Activated CD8-positive, alpha-beta memory T cell treated with anti-CD3 and anti-CD28 coated beads for 48 hours (primary cell): Measurements from ENCODE around the gene FRMD4A.
"Not testable (repeated sequence)": the region's sequence is repeated elsewhere in the genome, so short reads cannot be mapped to it uniquely, and the experiment has no call there.

Experiments
- DNase-seq, 3 experiments: peaks; one replicate each; pipeline ENCODE4 v3.0.0-alpha.2; 2020; ENCODE audit warnings: low read depth in 2 of 3, low spot score in 2 of 3

Gene FRMD4A

DNA sequence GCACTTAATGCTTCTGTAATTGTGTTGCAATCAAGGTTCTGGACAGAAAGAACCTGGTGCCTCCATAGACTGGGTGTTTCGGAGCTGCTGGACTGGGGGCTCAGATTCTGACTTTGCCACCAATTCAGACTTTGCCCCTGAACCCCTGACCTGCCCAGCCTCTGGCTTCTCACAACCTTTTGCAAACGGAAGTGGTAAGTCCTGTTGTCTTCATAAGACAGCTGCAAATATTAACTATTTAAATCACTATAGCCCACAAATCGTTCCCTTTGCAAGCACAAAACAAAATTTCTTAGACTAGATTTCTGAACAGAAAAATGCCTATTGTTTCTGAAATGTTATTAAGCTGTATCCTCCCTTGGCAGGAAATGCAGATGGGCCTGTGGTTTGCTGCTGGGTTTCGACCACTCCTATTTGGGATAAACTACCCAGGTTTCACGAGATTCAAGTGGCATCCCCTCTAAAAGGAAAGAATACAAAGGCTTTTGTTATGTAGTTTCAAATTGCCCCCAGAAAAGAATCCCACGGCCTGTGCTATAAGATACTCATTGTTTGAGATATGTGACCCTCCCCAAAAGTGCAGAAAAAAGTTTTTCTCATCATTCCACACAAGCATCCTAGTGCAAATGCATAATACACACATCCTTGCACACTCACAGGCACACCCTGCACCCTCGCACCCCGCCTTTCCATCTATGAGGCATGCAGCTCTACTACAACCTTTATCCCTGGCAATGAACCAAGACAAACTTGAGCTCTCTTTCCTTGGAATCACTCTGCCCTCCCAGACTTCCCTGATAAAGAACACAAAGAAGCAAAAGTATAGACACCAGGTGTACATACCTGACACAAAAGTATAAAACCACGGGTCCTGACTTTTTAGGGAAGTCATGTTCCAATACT lies 534.8 kb downstream of the FRMD4A start:
- DNase-seq = no peak

DNA sequence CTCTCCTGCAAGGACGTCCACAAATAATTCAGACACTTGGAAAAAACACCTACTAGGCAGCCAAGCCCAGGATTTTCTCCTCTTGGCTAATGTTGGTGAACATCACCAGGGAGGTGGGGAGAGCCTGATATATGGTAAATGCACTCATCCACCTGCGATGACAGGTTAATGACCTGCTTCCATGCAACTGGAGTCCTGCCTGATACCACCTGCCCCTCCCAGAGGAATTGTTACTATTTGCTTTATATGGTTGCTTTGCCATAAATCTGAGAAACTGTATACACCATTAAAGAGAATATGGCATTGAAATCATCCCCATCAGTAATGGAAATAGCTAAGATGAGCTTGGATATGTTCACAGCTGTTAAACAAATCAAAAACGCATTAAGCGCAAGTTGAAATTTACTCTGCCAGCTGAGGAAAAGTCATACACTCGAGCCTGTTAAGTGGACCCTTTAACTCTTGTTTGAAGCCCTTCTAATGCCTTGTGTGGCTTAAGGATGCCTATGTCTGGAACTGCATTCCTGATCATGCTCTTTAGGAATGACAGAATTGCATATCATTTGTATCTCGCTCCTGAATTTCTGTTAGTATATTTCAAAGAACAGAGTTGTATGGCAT lies 535.6 kb downstream of the FRMD4A start:
- DNase-seq = no peak

DNA sequence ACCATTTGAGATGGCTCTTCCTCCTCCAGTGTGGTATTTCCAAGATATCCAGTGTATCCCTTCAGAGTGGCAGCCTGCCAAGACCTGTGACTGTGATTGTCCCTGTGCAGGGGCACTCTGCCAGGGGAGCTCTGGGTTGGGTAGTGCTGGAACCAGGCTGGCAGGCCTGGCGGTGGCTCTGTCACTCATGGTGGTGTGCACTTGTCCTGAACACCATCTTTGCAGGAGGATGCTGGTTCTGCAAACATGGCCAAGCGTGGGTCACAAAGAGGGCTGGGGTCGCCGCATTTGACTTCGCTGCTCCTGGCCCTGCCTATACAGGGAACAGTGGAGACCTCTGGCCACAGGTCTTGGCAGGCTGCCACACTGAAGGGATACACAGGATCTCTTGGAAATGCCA lies 538.7 kb downstream of the FRMD4A start:
- no peak for DNase-seq

DNA sequence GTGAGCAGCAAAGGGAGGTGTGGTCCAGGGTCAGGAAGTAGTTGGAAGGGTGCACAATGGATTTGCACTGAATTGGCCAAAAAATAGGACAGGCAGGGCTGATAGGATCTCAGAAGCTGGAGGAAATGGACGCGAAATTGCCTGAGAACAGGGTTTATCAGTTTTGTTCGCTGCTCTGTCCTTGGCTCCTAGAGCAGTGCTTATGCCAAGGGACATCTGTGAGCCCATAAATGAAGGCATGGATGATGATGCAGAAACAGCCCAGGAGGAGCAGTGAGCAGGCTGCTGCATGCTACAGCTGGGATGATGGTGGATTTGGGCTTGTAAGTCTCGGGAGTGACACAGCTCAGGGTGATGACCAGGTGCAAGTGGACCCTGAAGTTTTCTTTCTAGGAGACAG lies 539.2 kb downstream of the FRMD4A start:
- DNase-seq = no peak

DNA sequence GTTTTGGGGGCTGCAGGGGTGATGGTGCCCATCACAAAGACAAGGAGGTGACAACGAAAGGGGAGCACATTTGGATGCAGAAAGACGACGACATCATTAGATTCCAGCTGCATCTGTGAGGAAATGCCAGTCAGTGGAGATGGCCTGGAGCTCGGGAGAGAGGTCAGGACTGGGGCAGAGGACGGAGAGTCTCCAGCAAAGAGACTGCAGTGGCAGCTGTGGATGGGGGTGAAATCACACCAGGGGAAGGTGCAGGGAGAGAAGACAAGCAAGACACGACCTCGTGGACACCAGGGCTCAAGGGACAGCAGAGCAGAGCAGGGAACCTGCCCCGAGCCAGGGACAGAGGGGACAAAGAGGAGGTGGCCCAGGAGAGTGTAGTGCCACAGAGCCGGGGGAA lies 540.5 kb downstream of the FRMD4A start:
- DNase-seq = no peak

DNA sequence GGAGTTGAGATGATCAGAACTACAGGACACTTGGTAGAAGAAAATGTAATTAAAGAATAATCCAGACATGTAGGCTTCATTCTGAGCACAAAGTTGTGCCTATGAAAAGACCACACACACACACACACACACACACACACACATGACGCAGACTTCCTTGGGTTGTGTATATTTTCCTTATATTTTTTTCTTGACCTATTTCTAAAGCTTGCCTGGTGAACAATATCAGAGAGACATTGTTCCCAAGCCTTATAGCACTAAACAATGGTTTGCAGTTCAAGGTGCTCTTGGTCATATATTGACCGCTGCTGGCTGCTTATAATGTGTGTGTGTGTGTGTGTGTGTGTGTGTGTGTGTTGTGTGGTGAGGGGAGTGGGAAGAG lies 541.3 kb downstream of the FRMD4A start:
- no peak for DNase-seq

DNA sequence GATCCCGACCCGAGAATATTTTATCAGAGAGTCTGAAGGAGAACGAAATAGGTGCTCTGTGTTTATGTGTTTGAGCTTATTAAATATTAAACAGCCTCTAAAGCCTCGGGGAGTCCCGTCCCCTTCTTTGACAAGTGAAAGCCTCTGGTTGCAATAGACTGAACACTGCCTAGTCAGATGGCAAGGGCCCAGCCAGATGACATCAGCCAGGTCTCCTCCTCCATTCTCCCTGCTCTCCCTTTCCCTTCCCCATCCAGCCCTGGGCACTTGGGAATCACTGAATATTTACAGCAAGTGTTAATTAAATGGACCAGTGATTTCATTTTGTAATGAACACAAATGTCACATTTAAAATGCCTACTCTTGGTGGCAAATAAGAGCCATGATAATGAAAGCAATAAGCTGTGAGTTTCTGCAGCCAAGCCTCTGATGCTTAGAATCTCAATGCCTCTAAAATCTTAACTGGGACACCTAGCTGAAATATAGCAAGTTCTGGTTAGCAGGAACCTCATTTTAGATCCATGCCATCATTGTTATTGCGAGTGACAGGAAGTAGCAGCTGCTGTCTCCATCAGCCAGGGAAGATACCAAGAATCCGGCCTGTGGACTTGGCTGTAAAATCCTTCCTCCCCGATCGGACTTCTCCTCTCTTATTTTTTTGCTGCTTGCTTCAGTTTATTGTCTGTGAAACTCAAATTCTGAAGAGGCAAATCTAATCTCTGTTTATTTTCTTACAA lies 541.8 kb downstream of the FRMD4A start:
- no peak for DNase-seq

DNA sequence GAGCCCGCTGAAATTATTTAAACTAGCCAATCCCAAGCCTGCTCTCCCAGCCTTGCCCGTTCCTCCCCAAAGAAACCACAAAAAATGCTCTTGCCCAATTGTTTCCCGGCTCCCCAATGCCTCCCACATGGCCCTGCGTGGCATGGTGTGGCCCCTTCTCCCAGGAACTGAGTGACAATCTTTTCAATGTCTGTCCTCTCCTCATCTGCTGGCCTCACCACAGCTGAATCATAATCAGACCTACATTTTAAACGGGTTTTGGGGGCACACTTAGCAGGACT lies 542.5 kb downstream of the FRMD4A start:
- no peak for DNase-seq

DNA sequence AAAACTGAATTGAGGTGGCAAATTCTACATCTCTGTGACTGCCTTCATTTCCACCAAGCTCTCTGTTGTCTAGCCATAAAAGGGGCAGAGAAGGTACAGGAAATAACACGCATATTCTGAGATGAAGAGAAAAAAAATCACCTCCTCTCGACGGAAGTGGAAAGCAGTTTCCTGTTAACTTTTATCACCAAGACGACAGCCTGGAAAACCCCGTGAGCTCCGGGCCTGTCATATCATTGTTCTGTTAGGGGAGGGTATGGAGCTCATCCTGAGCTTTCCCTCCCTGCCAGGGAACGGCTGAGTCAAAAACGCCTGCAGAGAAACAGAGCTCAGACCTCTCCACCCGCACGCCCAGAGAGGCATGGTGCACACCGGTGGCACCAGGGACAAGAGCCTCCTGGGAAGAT lies 543.7 kb downstream of the FRMD4A start:
- DNase-seq = peak in 2 of 3 experiments; percentile 36 to 41

DNA sequence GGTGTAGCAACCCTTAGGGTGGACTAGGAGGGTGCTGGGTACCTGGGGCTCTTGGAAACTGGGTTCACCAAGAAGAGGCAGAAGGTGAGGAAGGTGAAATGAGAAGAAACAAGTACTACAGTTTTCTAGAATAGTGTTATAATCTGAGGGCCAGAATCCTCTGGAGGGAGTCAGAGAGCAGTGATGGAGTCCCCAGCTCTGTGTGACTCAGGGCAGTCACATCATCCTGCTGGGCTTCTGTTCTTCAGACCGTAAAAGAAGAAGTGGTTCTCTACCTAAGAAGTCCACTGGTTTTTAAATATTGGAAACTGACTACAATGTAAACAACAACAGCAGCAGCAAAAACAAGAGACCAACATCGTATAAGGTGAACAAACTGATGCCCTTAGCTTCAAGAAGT lies 546.7 kb downstream of the FRMD4A start:
- no peak for DNase-seq

DNA sequence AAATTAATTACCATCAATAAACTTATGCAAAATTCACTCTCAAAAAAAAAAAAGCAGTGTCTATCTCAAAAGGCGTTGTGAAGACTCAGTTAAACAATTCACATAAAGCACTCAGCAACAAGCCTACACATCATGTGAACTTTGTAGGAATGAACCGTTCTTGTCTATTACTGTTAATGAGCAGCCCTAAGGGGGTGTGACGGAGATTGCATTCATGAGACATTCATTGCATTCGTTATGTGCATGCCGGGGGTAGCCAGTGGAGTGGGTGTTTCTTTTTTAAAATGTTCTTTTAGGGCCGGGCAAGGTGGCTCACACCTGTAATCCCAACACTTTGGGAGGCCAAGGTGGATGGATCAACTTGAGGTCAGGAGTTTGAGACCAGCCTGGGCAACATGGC lies 551.0 kb downstream of the FRMD4A start:
- DNase-seq = no peak

DNA sequence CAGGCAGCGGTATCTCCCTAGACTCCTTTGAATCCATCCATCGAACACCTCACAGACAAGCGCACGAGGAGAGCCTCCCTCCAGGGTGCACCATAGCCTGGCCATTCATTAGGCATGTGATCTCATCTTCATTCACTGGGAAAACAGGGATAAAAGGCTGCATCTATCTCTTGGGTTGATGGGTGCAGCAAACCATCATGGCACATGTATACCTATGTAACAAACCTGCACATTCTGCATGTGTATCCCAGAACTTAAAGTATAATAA lies 552.1 kb downstream of the FRMD4A start:
- not testable (repeated sequence) for DNase-seq

DNA sequence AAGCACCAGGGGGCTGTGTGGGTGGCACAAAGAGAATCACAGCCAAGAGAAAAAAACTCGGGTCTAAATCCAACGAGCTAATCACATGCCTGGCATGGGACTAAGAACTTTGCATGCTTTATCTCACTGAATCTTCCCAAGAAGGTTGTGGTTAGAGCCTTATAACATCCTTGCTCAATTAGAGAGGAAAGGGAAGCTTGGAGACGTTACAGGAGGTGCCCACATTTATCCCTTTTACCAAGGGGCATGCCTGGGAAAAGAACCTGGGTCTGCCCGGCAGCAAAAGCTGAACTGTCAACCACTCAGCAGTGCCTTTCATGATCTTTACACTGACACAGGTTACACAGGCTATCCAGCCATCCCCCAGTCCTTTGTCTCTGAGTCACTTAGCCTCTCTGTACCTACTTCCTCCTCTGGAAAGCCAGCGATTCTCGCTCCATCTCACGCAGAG lies 553.8 kb downstream of the FRMD4A start:
- DNase-seq = no peak

DNA sequence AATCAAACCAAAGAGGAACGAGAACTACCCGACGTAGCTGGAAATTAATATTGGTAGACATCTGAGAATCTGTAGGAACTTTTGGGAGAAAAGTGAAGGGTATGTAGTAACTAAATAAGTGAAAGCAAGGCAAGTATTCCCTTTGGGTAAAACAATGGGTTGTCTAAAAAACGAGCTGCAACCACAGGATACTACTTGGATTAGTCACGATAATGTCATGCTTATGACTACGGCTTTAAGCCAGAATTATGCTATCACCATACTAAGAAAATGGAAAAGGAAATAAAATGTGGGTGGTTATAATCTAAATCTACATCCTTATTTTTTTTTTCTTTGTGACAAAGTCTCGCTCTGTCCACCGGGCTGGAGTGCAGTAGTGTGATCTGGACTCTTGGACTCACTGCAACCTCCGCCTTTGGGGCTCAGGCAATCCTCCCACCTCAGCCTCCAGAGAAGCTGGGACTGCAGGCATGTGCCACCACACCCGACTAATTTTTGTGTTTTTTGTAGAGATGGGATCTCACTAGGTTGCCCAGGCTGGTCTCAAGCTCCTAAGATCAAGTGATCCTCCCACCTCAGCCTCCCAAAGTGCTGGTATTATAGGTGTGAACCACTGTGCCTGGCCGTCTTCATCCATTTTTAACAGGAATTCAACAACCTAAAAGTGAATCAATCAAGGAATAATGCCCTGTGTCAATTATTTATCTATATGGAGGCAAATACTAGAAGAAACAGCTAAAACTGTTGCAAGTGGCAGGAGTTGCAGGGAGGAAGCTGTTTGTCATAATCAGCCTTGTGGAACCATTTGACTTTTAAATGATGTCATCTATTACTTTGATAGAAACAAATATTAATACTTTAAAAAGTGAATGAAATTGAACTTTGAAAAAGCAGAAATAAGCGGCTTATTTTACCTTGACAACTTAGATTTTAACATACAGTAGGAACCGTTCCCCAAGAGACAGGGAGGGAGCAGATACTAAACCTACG lies 554.6 kb downstream of the FRMD4A start:
- no peak for DNase-seq

DNA sequence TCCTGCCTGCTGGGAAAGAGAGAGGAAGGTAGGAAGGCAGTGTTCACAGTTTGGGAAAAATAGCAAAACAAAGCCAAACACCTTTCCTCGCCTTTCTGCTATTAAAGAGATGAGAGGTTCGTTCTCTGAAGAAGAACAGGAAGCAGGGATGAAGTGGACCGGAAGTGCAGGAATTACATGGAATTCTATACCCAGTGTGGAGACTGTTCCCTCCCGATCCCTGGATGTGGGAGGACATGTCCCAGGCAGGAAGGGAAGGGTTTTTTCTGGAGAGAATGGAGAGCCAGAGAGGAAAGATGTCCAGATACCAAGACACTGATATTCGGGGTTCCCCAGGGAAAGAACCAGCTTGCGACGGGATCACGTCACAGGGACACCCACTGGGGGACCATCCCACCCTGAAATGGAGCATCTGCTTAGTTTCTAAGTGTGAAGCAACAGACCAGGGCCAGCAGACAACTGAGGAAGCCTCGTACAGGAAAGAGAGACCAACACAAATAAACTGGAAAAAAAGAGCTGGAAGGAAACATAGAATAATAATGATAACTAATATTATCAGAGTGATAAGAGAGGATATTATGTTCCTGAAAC lies 556.3 kb downstream of the FRMD4A start:
- no peak for DNase-seq

DNA sequence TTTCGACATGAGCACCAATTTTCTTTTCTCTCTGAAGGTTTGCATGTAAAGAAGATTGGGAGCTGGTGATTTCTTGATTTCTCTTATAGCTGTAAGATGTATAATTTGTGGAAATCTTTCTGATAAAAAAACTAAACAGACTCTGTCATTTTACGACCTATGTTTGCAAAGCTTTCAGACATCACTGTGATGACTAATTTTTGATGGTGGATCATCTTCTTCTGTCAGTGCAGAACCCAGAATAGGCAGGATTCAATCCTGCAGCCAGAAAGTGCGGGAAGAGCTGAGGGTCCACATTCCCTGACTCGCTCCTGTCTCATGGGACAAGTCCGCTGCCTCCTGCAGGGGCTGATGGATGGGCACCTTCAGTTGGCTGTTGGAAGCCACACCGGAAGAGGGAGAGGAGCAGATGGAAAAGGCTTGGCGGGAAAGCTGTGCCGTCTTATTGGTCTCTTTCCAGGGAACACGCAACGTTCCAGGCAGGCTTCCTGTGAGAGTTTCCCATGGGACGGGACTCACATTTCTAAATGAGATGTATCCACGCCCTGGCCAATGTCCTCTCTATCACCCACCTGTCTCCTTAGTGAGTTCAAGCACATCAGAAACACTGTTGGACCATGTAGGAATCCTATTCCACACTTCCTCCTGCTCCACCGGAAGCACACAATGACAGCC lies 557.1 kb downstream of the FRMD4A start:
- no peak for DNase-seq

DNA sequence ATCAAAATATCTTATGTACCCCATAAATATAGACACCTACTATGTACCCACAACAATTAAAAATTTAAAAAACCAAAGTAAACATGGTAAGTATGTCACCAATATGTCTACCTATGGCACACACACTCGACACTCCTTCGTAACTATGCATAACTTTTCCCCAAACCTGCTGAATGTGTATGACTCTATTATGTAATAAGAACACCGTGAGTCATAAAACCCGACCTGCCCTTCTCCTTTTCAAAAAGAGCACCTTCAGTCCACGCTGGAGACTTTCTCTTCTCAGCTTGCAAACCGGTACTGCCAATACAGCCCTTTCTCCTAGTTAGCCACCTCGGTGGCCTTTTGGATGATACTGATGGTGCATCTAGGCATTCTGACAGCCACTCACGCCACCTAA lies 557.7 kb downstream of the FRMD4A start:
- DNase-seq = no peak

DNA sequence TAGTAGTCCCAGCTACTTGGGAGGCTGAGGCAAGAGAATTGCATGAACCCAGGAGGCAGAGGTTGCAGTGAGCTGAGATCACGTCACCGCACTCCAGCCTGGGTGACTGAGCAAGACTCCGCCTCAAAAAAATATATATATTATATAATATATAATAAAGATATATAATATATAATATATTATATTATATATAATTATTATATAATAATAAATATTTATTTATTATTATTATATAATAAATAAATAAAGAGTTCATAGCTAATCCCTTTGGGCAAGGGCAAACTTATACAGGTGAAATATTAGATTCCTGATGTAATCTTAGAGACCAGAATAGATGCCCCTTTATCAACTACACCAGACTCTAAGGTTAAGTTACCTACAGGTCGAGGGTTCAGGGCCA lies 558.7 kb downstream of the FRMD4A start:
- DNase-seq = no peak

DNA sequence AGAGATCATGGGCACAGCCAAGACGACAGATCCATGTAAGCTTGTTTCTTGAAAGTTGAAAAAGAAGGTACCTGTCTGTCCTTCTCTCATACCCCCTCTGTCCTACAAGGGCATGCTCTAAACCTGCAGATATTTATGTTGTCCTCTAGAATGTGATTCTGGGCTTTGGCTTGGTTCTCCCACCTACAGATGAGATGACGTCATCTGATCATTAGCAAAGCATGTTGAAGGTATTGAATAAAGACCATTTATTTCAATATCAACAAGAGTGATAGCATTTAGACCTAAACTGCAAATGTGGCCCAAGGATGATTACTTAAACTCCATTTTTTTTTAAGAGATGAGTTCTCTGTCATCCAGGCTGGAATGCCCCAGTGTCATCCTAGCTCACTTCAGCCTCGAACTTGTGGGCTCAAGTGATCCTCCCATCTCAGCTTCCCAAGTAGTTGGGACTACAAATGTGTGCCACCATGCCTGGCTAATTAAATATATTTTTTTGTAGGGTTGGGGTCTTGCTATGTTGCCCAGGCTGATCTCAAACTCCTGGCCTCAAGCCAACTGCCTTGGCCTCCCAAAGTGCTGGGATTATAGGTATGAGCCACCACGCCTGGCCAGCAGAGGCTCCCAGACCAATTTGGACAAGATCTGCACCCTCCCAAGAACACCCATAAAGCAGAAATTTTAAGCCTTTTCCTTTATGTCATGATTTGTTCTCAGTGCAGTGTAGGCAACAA lies 559.8 kb downstream of the FRMD4A start:
- DNase-seq = no peak

DNA sequence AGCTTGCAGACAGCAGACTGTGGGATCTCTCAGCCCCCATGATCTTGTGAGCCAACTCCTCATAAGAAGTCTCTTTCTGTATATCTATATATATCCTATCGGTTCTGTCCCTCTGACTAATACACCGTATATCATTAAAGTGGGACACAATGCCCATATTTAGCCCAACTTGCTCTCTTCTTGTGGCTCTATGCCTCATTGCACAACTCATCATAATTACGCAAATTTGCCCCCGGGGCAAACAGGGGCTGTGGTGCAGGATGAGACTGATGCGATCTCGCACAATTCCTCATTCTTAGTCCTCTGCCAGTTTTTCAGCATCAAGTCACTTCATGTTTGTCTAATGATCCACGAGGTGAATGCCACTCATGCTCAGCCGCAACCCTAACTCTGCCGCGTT lies 560.8 kb downstream of the FRMD4A start:
- DNase-seq = no peak
